Hepatic stellate cell (primary cell): Measurements from ENCODE around the gene EHD4.

ENCODE experiments used
- DNase-seq: peaks from one replicate; pipeline ENCODE4 v3.0.0; 2011; ENCODE audit warnings: low spot score

Gene EHD4

DNA sequence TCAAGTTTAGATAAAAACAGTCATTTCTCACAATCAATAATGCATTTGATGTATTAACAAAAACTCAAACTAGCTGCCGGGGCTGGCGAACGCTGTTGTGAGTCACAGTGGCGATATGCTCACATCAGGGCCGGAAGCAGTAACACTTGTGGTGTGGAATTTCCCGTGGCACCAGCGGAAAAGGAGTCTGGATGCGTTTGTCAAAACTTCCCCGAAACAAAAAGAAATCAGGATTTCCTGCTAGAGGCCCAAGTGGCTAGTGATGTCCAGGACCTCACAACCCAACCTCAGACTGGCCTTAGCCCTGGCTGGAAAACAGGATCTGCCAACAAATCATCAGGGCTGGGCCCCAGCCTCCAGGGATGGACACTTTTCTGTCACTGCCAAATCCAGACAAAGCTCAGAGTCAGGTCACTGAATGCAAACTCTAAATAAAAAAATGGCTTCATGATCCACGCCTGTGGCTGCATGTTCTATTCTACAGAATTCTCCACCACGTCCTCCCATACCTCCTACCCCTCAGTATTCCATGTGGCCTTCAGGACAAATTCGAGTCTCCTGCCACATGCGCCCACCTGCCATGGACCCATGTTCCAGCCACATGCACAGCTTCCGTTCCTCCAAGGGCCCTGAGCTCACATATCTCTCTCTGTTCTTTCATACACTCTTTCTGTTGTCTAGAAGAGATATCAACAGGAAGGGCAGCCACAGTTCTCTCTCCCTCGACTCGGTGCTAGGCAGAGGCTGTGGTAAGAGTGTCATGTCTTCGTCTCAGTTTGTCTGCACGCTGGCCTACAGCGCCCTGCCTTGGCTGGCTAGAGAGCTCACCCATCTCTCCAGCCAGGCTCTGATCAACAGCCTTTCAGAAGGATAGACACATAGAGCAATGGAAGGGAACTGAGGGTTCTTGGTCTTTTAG is 35.4 kb downstream of the EHD4 start:
- no peak for DNase-seq

DNA sequence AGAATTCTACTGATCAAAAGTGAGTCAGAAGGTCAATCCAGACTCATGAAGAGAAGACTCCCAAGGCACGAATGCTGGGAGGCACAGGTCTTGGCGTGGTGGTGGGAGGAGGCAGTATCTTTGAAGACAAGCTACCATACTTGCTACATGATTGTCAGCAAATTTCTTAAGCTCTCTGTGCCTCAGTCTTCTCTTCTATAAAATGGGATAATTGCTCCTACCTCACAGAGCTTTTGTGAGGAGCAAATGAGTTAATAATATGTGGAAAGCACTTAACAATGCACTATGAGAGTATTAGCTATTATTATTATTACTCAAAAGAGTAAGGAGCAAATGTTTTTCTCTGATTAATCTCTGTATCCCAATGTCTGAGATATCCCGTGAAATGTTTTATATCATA is 36.2 kb downstream of the EHD4 start:
- DNase-seq: no peak

DNA sequence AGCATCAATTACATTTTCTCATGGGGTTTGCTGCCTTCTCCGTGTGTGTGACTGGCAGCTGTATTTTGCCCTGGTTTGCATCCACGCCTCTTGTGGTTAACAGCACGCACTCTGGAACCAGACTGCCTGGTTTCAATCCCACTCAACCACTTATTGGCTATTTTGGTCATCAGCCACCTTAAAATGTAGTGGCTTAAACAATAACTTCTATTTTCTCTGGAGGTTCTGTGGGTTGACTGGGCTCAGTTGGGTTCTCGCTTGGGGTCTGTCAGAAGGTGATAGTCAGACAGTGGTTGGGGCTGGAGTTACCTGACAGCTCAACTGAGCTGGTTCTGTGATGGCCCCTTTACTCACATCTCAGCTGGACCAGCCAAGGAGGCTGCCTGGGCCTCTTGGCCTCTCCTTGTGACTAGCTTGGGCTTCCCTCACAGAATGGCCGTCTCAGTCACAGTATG is 36.8 kb downstream of the EHD4 start:
- no peak for DNase-seq

DNA sequence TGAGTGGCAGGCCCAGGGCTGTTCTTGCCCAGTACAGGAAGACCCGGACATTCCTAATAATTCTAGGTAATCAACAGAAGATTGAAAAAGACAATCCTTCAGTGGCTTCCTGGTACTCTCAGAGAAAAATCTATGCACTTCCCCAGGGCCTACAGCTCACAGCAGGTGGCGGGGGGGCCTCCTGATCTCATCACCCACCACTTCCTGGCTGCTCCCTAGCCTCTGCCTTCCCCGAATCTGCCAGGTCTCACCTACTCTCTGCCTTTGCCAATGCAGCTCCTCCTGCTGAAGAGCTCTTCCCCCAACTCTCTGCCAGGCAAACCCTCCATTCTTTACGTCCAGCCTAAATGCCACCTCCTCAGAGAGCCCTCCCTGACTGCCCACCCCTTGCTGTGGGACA is 37.5 kb downstream of the EHD4 start:
- DNase-seq: no peak

DNA sequence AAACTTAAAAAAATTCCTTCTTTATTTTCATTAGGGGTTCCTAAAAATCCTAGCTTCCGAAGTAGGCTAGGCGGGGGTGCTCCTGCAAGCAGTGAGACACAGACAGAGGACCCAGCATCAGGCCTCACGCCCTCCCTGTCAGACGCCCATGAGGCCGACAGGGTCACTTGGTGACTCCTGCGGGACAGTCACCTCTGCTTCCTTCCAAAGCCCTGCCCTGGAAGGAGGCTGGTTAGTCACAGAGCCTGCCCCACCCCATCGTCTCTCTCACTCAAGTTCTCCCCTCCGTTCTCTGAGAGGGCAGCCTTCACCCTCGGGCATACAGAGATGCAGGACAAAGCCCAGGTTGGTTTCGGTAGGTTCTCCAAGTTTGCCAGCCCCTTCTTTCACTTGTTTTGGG is 38.6 kb downstream of the EHD4 start:
- DNase-seq: no peak

DNA sequence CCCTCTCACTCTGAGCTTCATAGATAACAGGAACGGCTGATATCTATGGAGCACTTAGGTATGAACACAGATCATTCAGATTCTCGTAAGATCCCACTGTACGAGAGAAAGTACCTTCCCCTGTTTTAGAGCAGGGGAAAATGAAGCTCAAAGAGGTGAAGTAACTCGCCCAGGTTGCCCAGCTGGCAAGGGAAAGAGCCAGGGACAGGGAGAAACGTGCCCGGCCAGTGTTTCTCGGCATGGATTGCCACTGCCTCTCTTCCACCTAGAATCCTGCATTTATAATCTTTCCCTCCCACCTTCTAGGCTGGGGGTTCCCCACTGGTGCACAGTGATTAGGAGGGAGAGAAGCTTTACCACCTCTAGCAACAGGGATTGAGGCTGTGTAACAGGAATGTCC is 39.0 kb downstream of the EHD4 start:
- no peak for DNase-seq

DNA sequence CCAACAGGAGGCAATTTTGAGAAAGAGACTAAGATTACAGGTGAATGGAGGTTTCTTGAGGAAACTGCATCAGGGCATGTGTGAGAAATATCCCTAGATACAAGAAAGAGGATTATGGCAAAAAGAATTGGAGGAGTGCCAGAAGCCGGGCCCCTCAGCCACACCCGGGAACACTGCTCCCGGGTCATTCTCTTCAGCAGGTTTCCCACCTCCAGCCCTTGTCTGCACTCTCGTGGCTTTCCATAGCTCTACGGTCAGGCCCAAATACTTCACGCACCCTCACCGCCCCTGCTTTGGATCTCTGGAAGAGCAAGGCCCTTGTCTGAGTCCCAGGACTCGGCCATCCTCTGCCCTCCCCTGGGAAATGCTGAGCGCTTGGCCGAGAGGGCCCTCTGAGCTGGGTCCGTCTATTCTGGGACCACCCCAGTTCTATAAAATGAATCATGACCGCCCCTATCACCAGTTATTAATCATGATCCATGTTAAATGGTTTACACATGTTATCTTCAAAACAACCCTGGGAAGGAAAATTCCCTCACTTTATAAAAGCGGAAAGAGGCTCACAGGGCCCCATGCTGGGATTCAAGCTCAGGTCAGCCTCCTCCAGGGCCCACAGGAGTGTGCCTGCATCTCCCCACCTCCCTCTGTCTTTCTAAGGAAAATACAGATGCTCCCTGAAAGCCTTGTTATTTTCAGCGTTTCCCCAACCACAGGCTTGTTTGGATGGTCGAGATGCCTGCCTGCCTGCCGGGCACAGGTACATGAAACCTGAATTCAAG is 39.7 kb downstream of the EHD4 start:
- no peak for DNase-seq

DNA sequence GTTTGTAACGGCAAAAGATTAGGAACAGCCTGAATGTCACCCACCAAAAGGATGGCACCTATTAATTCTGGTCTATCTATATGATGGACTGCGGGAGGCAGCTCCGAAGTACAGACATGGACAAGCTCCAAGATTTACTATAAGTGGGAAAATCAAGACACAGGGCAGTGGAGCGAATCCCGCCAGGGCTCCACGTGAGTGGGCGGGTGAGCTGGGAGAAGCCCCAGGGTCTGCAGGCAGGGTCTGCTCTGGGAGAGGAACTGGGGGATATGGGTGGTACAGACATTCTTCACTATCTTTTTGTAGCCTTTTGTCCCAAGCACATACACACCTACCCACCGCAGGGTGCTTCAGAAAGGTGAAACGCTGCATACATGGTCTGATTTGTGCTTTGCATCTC is 40.3 kb downstream of the EHD4 start:
- DNase-seq: no peak

DNA sequence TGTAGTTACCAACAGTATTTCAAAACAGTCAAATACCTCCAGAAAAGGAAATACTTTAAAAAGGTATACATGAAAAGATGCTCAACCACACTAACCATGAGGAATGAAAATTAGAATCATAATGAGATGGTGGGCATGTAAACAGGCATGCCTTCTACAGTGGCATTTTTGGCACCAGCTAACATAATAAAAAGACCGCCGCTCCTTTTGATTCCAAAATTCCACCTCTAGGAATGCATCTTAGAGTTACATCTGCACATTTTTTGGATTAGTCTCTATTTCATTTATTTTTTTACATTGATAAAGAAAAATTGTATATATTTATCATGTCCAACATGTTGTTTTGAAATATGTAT is 41.5 kb downstream of the EHD4 start:
- no peak for DNase-seq

DNA sequence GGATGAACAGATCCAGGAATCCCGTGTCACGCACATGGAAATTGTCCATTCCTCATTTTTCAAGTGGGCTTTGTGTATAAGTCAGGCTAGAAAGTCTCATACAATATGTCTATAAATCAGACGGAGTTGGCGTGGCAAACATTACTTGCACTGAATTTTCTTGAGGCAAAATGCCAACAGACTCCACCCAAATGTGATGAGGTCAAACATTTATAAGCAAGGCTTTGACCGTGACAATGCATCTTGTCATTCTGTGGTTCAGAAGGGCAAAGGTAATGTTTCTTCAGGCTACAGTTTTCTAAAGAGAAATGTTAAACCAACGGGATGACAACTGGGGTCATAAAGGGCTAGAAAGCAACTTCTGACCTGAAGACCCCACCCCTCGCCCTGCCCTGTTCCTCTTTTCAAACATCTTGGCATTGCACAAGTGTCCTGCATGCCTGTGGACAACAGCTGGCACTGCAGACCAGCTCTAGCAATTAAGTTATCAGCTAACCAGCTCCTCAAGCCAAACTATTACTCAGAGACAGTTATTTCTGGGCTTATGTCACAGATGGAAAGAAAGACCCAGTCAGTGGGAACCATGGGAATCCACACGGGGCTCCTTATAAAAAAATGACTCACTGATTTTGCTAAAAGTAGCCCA is 42.0 kb downstream of the EHD4 start:
- DNase-seq: peak; percentile 94

DNA sequence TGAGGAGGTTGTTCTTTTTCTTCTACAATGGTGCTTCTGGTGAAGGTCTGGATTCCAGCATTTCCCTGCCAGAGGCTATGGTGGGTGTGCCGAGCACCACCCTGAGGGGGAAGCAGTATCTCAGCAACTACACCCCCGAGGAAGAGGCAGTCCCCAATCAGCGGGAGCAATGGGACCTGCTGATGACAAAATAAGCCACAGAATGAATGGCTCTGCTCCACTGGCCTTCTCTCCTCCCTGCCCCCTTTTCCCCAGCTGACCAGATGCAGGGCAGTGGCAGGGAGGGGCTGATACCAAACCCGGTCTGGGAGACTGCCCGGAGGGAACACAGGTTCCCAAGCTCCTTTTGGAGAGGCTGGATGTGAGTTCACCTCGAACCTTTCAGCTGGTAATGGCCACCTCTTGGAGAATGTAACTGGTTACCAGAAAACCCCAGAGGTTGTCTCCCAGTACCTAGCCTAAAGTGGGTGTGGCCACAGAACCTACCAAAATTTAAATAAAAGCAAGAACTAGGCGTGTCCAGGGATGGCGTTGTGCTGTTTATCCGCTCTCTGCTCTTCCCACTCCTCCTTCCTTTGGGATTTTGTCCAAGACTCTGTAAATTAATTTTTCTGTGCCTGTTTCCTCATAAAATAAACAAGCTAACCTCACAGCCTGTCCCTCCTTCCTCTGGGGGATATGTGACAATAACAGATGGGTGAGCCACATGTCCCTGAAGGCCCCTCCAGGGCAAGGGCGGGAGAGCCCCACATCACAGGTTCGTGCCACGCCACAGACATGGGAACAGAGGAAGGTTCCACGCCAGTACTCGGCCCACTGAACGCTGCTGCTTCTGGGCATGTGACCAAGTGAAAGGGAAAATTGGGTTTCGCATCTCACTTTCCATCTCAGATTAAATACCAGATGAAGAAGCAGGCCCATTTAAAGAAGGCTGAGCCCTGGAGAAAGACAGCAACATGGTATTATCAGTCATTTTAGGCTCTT is 43.4 kb downstream of the EHD4 start:
- DNase-seq: no peak

DNA sequence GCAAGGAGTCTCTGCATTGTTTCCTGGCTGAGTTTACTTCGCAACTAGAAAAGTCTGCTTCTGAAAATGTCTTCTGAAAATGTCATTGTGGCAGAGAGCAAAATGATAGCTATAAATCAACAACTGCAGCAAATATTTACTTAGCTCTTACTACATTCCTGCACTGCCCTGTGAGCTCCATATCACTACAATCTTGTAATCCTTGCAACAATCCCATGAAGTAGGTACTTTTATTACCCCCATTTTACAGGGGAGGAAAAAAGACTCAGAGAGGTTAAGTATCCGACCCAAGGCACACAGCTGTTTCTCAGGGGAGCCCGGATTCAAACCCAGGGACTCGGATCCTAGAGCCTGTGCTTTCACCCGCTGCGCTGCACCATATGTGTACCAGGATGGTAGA is 44.3 kb downstream of the EHD4 start:
- no peak for DNase-seq

DNA sequence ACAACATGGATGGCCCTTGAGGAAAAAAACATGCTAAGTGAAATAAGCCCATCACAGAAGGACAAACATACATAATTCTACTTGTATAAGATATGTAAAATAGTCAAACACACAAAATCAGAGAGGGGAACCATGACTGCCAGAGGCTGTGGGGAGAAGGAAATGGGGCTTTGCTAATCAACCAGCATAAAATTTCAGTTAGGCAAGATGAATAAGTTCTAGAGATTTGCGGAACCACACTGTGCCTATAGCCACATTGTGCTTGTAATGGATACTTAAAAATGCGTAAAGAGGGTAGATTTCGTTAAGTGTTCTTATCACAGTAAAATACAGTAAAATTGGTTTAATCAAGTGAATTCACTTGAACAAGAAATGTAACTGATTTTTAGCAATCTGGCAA is 44.8 kb downstream of the EHD4 start:
- no peak for DNase-seq

DNA sequence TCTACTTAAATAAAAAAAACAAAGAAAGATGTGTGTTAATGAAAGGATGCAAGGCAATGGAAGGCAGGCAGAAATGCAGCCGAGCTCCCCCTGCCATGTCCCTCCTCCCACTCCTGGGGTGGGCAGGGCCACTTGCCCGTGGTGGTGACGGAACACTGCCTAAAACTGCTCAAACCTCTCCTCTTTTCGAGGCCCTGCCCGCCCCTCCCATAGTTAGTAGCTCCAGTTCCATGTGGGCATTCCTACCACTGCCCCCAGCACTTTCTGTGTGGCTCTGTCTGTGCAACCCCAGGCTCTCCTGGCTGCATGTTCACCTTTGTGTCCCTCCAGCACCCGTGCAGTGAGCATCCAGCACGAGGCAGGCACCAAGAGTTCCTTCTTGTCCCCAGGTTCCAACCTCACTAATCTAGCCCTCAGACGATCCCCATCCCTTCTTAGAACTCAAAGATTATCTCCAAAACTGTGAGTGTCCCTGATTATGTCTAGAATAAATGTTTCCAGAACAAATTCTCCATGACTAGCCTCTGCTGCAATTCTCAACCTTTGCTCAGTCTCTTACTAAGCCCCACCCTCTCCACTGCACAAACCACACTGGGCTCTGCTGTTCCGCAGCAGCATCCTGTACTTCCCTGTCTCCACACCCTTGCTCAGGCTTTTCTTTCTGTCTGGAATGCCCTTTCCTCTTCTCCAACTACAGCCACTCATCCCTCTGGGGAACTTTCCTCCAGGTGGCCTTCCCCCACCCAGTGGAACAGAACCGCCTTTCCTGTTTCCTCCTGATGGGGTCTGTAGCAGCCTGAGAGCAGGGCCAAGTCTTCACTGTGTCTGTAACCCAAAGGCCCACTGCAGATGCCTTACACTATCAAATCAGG is 45.9 kb downstream of the EHD4 start:
- peak; percentile 57 for DNase-seq

DNA sequence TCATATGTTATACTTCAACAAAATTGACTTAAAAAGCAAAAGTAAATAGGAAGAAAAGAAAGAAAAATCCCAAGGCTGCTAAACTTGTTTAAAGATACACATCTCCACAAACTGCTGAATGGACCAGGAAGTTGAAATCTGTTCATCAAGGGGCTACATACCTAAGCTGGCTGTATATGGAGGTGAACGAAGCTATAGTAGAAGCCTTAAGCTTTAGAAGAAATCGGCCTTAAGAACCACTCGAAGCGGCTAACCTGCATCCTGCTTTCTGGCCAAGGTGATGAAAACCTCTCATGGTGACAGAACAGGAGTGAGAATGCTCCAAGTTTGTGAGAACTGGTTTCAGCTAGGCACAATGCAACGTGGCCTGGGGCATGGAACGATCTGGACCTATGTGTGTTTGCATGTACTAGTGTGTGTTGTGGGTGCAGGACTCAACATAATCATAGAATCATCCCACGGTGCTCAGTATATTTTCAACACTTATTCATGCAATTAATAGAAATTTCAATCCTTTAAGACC is 47.2 kb downstream of the EHD4 start:
- no peak for DNase-seq

DNA sequence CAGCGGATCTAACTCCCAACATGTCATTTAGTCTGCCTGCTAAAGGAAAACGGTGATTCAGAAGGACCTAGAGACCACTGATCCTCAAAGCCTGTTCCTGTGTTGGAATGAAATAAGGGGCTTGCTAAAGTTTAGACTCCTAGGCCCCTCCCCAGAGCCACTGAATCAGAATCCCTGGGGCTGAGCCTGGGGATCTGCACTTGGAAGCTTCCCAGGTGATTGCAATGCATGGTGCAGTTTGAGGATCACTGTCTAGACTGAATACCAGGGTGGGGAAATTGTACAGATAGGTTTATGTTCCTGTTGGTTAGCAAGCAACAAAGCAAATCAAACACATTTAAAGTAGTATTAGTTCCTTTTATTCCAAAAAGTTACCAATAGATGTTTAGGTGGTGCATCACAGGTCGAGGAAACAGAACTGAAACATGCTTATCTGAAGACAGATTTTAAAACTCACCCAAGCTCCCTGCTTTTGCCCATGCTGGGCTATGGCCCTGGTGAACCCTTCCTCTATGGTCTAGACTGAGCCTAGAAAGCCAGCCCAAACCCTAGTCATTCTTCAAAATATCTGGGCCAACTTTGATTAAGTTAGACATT is 48.9 kb downstream of the EHD4 start:
- no peak for DNase-seq

DNA sequence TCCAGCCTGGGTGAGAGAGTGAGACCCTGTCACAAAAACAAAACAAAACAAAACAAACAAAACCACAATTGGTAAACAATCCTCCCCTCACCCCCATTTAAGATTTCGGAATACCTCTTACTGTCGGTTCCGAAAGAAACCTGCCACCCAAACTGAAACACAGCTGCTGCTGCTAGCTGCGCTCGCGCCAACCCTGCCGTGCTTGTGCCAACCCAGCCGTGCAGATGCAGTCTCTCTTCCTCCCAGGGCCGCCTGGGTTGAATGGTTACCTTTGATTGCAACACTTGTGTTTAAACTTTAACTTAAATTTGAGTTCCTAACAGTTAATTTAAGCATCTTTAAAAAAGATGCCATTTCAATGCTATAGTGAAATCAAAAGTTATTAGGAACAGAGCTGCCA is 50.0 kb downstream of the EHD4 start:
- DNase-seq: no peak

DNA sequence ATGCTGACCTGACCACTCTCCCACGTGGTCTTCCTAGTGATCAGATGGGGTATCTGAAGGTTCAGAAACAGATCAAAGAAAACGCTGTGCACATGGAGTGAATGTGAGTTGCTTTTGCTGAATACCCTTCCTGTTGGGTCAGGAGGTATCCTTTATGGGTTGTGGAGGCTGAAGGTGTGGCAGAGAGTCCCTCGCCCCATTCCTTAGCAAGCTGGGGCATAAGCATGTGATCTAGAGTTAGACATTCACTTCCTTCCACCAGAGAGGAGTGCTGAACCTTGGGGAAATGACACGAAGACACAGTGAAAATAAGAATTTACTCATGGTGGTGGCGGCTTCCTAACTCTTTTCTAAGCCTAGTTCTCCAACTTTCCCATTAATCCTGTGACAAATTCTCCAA is 50.7 kb downstream of the EHD4 start:
- DNase-seq: no peak

DNA sequence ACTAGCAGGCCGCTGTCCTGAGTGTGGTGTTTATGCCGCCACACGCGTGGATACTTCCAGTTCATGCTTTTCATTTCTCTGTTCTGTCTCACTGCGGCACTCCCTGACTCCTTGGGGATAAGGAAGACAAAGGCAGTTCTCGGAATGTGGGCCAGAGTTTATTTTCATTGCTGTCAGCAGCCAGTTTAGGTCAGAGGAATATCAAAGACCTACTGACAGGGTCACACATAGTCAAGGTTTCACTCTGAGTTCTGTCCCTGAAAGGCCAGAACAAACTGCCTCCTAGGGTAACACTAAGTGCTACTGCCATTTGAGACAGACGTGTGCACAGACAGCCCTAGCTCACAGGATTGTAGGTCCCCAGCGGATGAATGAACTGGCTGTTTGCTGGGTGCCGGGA is 51.2 kb downstream of the EHD4 start:
- peak; percentile 52 for DNase-seq

DNA sequence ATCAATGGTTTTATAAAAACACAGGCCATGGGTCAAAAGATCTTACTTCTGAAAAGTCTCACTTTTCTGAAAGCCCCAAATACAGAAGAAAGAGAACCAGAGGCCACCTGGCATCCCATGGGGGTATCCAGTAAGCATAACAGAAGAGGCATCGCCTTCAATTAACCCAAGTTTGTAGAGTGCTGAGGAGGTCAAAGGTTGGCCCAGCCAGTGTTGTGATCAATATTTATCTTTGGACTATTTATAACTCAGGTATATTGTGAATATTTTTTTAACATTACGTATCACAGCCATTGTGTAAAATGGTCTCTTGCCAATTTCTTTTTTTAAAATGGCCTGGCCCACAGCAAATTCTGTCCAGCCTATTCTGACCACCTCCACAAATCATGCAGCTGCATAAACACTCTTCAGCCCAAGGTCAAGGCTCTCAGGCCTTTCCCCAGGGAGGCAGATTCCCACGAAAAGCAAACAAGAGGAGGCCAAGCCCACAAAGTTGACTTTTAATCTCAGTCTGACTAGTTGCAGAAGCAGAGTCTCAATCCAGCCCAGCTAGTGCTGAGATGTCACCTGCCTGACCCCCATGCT is 52.3 kb downstream of the EHD4 start:
- DNase-seq: peak; percentile 90
